ENCODE data around the gene FLRT1.

GRCh38 chr11:64063777-64064176 lies 28.0 kb downstream of the FLRT1 start:
- no peak for TF ChIP-seq CREB1 (IDR thresholded peaks at IDR 0.05; ENCODE audit: low read depth)
- no peak for TF ChIP-seq RAD21 (IDR thresholded peaks at IDR 0.05; ENCODE audit: low read depth)
- no peak for TF ChIP-seq MAX (IDR thresholded peaks at IDR 0.05)
- TF ChIP-seq TAF1 (IDR thresholded peaks at IDR 0.05; ENCODE audit: low read depth): no peak
- TF ChIP-seq EP300 (IDR thresholded peaks at IDR 0.05; ENCODE audit: borderline replicate concordance): no peak
- TF ChIP-seq FOXM1 (IDR thresholded peaks at IDR 0.05; ENCODE audit: borderline replicate concordance, low read depth): no peak
- TF ChIP-seq ZBTB7A (IDR thresholded peaks at IDR 0.05; ENCODE audit: low read depth): no peak
- no peak for TF ChIP-seq YY1 (IDR thresholded peaks at IDR 0.05; ENCODE audit: low read depth)
- TF ChIP-seq USF1 (IDR thresholded peaks at IDR 0.05): no peak
- no peak for TF ChIP-seq NFIC (IDR thresholded peaks at IDR 0.05)
- no peak for TF ChIP-seq EGR1 (IDR thresholded peaks at IDR 0.05)

Data from Ishikawa (cell line).